D721Med (cell line): ENCODE results near the gene LDB2.

Experiments
- DNase-seq: peaks from one replicate; pipeline ENCODE4 v3.0.0; 2011; ENCODE audit warnings: low spot score; ENCODE audit not compliant: insufficient read length
- FAIRE-seq: peaks from 2 replicates; lab custom pipeline; 2011; peaks lifted over from hg19 to GRCh38; lab: Jason Lieb, UNC
- CTCF ChIP-seq: IDR thresholded peaks from 2 replicates; pipeline ENCODE4 v1.5.1; 2012; ENCODE audit warnings: mild to moderate bottlenecking, control low read depth; ENCODE audit not compliant: insufficient read depth; ENCODE audit errors: missing control alignments

The LDB2 gene

GRCh38 chr4:16727218-16727617, 171.2 kb downstream of the LDB2 start:
- no peak for DNase-seq

GRCh38 chr4:16726368-16727050, 171.9 kb downstream of the LDB2 start:
- TF ChIP-seq CTCF: no peak
- FAIRE-seq (no peak), DNase-seq (no peak)

More at GRCh38 chr4:16727218-16727617, 171.2 kb downstream of the LDB2 start:
- TF ChIP-seq CTCF: no peak
- FAIRE-seq: no peak

- no peak for TF ChIP-seq CTCF
- FAIRE-seq (no peak), DNase-seq (no peak)
Observed at GRCh38 chr4:16725252-16725651, 173.2 kb downstream of the LDB2 start.

GRCh38 chr4:16722416-16722815, 176.0 kb downstream of the LDB2 start:
- DNase-seq: no peak
- FAIRE-seq: no peak

GRCh38 chr4:16721613-16722291, 176.7 kb downstream of the LDB2 start:
- DNase-seq (no peak), FAIRE-seq (no peak)
- TF ChIP-seq CTCF: no peak

More at GRCh38 chr4:16722416-16722815, 176.0 kb downstream of the LDB2 start:
- TF ChIP-seq CTCF: no peak

- FAIRE-seq (no peak), DNase-seq (no peak)
- TF ChIP-seq CTCF: no peak
Observed at GRCh38 chr4:16720761-16721160, 177.7 kb downstream of the LDB2 start.

GRCh38 chr4:16717266-16717970, 181.0 kb downstream of the LDB2 start:
- no peak for TF ChIP-seq CTCF
- DNase-seq (no peak), FAIRE-seq (no peak)
